Ammon's horn (tissue), 1 donor: Measurements from ENCODE around the gene PDC.

Experiments used
- DNase-seq: peaks from one replicate; pipeline ENCODE4 v3.0.0-alpha.2; 2016; ENCODE audit warnings: low spot score

The PDC gene

GRCh38 chr1:186461014-186461413 lies at the start of gene PDC:
Gene PDC, minus strand, starts transcription at chr1:186461114. Its CDS starts 11,655 bp downstream, at chr1:186449459.
- DNase-seq = no peak

DNA sequence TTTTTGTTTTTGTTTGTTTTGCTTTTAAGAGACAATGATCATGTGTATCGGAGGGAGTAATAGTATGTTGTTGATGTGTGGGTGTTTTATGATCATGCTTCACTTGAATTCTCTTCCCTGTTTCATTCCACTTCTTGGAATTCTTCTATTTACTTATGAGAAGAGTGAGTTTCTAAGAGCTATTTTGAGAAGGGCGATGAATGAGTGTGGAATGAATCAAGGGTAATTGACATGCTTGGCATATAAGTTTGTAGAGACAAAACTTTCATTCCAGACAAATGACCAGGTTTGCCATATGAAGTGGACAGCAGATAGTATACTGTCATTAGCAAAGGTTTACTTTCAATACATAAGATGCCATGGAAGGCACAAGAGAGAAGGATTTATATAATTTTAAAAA lies 42.3 kb upstream of the PDC start:
- no peak for DNase-seq

DNA sequence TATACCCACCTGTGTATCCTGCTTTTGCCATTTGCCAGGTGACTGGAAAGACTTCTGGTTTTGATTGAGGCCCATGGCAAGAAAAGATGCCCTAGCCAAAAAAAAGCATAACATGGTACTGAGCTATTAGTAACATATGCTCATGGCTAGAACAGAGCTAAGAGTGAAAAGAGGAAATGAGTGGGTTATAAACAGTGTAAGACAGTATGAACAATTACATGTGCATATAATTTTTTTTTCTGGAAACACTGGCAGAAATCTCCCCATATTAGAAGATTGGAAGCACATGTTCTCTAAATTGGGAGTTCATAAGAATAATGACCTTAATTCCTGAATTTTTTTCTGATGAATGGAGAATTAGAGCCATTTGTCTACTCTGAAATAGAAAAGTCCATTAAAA lies 41.2 kb upstream of the PDC start:
- no peak for DNase-seq

DNA sequence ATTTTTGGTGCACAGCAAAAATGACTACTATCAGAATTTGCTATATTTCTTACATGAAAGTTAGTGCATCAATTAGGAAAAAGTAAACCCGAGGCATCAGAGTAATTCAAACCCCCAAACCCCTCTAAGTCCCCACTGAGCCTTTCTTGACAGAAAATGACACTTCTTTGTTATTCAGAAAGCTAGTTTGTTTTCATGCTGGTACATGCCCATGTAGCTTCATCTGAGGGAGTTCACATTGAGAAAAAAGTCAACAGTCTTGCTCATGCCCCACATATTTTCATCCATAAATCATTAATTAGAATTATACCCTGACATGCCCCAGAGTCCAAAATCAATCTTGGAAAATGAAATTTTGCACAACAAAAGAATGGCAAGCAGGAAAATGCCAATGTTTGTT lies 39.9 kb upstream of the PDC start:
- no peak for DNase-seq

GRCh38 chr1:186499571-186499970 lies 38.7 kb upstream of the PDC start:
- no peak for DNase-seq

DNA sequence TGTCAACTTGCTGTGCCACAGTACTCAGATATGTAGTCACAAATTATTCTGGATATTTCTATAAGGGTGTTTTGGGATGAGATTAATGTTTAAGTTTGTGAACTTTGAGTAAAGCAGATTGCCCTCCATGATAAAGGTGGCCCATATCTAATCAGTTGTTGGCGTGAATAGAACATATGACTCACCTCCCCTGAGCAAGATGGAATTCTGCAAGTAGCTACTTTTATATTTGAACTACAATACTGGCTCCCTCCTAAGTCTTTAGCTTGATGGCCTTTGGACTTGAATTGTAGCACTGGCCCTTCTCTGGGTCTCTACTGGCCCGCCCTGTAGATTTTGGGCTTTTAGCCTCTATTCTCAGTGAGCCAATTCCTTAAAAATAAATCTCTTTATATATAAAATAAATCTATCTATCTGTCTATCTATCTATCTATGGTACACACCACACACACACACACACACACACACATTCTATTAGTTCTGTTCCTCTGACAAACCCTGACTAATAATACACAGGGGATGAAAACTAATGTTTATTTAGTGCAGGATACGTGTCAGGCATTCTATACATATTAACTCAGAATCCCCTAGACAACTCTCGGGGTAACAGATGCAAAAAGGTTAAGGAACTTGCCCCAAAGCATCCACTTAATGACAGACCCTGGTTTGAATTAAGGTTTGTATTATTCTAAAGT lies 37.9 kb upstream of the PDC start:
- DNase-seq = no peak

DNA sequence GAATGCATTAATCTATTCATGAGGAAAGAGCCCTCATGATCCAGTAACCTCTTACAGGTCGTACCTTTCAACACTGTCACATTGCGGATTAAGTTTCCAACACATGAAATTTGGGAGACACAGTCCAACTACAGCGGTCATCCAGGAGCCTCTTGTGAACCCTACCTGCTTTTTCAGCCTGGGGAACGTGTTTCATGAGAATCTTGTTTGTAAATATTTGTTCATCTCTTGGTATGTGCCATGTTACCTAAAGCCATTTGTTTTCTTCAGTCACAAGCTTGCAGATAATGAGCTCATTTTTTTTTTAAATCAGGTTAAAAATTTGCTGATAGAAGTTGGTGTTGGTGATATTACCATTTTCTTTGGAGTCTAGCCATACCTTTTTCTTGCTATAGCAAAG lies 37.2 kb upstream of the PDC start:
- no peak for DNase-seq

DNA sequence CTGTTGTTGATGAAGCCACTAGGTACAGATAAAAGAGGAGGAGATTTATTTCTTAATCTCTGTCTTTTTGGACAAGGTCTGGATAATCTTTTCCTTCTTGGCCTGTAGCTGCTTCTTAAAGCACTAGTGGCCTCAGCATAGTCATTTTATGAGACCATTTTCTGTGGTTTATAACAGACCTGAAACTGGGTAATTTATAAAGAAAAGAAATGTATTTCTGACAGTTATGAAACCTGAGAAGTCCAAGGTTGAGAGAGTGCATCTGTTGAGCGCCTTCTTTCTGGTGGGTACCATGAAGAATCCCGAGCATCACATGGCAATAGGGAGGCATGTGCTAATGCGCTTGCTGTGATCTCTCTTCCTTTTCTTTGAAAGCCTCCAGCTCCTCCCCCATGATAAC lies 36.7 kb upstream of the PDC start:
- DNase-seq = no peak

GRCh38 chr1:186496171-186496851 lies 35.4 kb upstream of the PDC start:
- DNase-seq = no peak

DNA sequence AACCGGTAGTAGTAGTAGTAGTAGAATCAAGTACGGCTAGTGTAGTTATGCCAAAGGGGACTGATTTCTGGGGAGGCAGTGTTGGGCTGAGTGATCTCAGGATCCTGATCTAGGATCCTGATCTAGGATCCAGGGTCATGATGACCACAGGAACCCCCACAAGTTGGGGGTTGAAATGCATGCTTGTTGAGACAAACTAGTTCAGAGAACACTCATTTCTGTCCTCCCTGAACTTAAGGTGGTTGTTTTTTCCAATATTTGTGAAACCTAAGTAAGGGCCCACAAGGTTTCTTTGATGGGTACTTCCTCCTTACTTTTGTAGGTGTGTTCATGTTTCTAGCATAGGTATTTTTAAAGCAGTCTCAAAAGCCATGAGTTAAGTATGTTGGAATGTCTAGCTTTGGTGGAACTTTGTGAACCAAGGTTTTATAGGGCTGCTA lies 33.9 kb upstream of the PDC start:
- no peak for DNase-seq

GRCh38 chr1:186492531-186493291 lies 31.8 kb upstream of the PDC start:
- no peak for DNase-seq

- DNase-seq = no peak
Observed at GRCh38 chr1:186491336-186491735, 30.4 kb upstream of the PDC start.

DNA sequence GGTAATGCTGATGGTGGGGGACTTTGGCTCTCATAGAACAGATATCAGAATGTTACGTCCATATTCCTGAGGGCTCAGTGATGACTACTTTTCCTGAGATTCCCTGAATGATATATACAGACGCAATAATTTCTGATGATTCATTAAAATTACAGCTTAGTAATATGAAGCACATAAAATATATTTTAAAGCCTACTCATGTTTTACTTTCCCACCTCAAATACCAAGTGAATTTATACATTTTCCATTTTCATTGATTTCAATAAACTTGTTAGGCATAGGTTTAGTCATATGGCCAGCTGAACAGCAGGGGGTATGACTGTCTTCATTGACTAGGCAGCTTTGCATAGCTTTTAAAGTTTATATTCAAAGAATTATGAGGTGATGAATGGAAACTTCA lies 26.2 kb upstream of the PDC start:
- no peak for DNase-seq

- no peak for DNase-seq
Observed at GRCh38 chr1:186486061-186486460, 25.1 kb upstream of the PDC start.

DNA sequence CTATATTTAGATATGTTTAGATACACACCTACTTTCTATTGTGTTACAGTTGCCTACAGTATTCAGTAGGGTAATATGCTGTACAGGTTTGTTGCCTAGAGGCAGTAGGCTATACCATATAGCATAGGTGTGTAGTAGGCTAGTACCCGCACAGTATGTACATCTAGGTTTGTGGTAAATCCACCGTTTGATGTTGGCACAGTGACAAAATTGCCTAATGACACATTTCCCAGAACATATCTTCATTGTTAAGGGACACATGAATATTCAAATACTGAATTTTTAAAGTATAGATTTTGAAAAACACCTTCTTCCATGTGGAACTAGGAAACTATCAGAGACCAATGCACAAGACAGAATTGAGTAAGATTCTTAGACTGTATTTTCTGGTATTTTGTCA lies 22.6 kb upstream of the PDC start:
- DNase-seq = no peak

GRCh38 chr1:186482661-186483255 lies 21.8 kb upstream of the PDC start:
- peak; percentile 74 for DNase-seq

DNA sequence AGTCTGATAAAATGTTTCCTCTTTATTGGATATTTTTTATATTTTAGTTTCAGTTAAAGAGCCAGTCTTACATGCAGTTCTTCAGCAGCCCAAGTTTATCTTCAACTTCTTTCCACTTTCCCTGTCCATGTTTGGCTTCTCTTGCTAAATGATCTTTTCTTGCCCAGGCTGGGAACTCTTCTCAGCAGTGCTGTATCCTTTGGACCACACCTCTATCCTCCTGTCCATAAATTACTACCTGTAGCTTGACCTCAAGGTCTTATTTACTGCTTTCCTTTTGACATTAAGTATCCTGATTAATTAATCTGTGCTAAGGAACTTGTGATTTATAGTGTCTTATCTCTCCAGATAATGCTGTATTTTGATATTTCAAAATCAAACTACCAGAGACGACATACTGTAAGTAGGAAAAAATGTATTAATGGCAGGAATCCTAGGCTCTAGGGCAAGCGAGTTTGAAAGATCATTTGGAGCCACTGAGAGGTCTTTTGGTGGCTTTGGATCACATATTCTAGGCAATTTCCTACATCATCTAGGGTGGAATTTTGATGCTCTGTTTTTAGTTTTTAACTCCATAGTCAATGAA lies 20.5 kb upstream of the PDC start:
- DNase-seq = no peak

GRCh38 chr1:186479162-186479561 lies 18.2 kb upstream of the PDC start:
- DNase-seq = no peak

DNA sequence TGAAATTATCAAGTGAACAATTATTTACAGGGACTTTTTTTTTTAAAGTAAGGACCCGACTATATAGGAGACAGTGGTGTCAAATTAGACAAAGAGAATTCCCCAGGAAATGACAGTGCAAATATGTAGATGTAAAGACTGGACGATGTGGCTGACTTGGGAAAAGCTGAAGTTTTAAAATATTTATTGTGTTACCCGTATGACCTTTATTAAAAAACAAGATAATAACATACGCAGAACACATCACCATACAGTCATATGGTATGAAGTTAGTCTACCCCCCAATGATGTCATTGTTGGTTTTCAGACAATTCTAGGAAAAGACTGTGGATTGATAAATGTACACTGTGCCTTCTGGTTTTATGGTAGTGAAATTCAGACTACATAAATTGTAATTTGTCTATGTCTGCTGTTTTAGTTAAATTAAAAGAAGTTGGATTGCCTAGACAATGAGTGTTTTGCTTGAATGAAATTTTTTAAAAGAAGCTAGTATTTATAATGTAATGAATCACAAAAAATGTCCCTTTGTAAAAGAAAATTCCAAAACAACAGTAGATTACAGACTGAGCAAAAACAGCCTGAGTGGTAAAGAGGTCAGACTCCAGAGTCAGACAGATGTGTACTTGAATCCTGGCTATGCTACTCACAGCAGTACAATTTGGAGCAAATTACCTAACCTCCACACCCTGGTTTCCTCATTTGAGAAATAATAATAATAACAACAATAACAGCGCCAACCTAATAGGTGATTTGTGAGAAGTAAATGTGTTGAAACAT lies 15.5 kb upstream of the PDC start:
- no peak for DNase-seq

DNA sequence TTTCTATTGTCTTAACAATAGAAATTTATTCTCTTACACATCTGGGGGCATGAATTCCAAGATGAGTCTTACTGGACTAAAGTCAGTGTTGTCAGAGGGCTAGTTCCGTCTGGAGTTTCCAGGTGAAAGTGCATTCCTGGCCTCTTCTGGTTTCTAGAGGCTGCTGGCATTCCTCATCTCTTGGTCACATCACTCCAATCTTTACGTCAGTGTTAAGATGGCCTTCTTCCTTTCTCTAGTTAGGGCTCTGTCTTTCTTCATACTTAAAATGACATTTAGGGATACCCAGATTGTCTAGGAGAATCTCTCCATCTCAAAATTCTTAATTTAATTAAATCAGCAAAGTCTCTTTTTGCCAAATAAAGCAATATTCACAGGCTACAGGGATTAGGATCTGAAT lies 13.3 kb upstream of the PDC start:
- no peak for DNase-seq

DNA sequence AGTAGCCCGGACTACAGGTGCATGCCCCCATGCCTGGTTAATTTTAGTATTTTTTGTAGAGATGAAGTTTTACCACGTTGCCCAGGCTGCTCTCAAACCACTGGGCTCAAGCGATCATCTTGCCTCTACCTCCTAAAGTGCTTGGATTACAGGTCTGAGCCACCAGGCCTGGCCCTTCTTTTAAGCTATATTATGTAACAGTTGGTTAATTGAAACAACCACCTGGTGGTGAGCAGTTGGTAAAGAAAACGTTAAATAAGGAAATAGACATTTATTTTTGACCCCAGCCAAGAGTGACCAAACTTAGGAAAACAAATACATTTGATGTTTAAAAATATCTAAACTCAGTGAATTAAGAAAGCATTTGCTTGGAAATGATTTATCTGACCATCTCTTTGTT lies 12.1 kb upstream of the PDC start:
- no peak for DNase-seq

DNA sequence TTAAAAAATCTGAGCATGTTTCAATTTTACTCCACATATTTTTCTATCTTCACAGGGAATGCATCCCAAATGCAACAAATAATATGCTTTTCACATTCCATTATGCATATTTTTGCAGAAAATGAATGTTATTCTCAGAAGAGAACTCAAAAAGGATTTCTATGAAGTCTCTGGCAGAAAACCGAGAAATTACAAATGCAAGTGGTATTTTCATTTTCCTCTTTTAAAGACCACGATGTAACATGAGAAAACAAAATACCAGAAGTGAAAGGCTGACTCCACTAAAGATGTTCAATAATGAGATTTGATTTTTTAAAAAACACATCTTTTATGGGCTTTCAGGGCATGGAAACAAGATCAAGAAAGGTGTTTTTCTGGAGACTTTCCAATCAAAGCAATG lies 5.0 kb upstream of the PDC start:
- DNase-seq = no peak
